C1 segment of cervical spinal cord (tissue), 14 donors: ENCODE data around the gene GRB10.
A peak's percentile ranks its signal among the peaks of the same experiment; 100 is the strongest.

Experiments used
- DNase-seq, 14 donors: peaks; one replicate each; lab custom pipeline; 2025; lab: John Stamatoyannopoulos, UW

GRB10 gene

DNA sequence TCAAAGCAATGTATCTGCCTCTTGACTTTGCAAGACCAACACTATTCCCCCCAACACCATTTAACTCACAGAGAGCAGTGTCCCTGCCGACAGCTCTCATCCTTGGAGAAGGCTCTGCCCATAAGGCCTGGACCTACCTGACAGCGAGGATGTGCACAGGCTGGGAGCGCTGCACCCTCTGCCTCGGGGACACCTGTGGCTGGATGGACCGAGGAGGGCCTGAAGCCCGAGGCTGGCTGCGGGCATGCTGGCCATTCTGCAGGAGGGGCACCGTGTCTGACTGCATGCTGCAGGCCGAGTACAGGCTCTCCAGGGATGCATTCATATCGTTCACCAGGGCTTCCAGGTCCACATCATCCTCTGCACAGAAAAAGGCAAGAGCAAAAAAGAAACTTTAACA, 108.4 kb downstream of the GRB10 start:
- DNase-seq = no peak

DNA sequence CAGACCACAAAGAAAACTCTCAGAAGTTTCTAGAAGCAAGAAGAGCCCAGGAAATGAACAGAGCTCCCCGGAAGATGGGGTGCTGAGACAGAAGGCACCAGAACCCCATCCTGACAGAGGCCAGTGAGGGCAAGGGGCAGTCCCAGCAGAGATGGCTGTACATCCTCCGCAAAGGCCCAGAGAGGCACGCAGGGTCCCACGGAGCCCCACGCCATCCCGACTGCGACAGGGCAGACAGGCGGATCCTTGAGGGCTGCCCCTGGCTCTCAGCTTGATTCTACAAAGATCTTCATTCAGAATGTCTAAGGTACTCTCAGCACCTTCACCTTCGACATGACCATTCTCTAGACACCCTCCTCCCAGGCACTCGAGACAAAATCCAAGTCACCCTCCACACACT, 109.6 kb downstream of the GRB10 start:
- DNase-seq = no peak

DNA sequence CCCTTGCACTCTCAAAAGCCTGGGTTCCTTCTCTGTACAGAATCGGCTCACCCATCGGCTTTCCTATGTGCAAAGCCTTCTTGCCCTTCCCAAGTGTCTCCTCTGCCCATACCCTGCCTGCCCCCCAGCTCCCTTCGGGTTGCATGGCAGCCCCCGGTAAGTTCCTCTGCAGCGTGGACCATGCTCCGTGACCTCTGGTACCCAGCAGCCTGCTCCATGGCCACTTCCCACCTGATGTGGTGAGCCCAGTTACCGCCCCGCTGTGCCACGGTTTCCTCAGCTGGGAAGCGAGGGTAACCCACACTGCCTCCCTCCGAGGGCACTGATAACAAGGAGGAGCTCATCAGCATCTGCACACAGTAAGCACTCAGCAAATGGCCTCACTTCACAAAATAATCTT, 110.7 kb downstream of the GRB10 start:
- no peak for DNase-seq

DNA sequence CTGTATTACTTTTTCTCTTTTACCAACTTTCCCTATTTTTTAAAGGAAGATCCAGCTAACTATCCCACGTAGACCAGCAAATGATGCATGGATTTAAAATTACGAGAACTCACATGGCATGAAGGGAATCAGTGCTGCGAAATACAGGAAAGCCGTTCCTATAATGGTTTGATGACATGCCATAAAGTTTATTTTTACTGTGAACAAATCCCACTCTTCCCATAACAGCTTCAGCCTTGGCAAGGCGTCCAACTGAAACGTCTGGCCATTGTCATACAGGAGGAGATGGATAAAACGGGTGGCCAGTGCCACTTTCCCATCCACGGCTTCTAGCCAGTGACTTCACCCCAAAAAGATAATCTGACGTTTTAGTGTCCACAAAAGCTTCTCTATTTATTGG, 111.3 kb downstream of the GRB10 start:
- DNase-seq = no peak

DNA sequence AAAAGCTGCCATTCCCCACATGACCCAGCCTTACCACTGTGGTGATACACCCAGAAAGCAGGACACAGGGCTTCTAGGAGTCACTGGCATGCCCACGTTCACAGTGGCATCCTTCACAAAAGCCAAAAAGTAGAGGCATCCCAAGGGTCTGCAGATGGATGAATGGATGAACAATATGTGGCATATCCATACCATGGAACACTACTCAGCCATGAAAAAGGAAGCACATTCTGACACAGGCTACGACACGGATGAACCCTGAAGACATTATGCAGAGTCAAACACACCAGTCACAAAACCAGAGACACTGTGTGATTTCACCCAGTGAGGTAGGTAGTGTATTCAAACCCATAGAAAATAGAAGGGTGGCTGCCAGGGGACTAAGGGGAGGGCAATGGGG, 112.8 kb downstream of the GRB10 start:
- no peak for DNase-seq

DNA sequence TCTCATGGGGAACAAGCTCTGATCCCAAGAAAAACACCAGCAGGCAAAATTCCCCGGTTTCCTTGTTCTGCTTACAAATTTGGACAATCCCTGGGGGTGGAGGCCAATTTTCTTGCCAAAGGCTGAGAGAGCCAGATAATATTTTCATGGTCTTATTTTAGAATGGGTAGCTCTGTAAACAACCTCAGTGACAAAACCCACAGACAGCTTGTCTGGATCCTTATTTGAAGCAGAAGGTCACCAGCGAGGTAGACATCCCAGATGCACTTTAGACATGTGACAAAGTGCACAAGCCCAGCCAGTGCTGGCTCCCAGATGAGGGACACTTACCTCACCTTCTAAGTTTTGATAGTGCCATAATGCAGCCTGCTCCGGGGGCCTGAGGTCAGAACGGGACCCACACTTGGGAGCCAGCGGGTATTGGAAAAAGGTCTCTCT, 114.9 kb downstream of the GRB10 start:
- peak in 1 of 14 donors; percentile 72 for DNase-seq

DNA sequence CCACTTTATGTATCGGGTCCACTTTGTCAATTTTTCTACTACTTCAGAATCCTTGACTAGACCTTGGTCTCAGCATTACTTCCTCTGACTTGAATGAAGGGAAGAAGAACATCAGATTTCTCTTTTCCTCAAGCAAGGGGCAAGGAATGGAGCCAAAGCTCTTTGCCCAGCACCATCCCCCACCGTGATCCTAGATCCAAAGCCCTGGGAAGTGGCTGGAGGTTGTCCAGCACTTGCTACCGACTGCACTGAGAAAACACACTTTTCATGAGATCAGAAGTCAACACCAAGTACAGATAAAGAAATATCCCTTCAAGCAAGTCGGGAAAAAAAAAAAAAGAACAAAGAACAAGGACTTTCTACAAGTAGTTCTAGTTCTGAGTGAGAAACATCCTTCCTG, 115.4 kb downstream of the GRB10 start:
- DNase-seq = no peak

DNA sequence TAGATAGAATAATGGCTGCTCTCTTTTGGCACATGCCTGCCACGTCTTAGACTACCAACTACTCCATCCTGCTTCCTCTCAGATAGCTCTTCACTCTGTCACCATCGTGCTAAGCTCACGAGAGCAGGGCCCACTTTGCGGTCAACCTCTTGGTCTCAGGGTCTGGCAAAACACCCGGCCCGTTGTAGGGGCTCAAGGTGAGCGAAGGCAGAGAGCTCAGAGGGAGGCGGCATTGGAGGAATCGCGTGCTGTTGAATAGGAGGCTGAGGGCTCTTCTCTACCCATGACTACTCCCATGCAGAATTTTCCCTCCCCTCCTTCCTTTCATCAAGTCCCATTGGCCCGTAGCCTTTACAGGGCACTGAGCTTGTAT, 116.6 kb downstream of the GRB10 start:
- no peak for DNase-seq

DNA sequence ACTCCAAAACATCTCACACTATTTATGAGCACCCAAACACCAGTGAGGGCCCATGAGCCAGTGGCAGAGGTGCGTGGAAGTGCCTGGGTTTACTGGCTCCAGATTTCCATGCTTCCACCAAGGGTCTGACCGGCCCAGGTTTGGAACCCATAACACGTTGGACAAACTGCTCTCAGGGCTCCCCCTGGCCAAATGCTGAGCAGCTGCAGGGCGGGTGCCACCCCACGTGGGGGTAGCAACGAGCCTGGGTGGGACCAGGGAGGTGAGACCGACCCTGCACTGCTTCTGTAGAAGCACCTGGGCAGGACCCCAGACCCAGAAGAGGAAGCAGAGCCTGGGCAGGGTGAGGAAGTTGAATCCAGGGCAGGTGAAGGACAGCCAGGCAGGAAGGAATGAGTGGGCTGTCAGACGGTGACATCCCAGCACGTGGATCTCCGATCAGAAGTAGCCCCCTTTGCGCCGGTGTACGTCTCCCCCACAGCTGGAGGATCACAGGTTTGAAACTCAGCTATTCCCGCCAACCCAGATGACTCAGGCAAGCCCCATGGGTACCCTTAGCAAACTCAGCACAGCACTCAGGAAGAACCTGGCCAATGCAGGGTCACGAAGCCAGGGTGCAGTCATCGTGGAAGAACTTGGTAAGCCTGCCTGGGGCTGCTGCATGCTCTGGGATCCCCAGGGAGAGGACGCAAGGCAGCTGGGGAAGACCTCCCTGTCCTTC, 117.1 kb downstream of the GRB10 start:
- DNase-seq = no peak

DNA sequence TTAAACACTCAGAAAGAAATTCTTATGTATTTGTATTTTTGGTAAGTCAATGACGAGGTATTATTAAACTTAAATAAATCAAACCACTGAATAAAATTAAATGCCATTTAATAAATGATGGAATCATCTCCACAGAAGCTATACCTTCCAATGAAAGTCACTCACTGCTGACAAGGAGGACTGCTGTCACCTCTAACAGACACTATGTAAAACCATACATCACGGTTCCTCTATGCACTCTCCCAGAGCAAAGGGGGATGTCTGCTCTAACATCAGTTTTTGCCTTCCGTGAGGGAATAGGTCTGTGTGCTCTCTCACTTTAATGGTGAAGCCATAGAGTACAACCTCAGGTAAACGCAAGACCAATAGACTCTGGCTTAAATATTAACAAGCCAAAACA, 117.8 kb downstream of the GRB10 start:
- no peak for DNase-seq

DNA sequence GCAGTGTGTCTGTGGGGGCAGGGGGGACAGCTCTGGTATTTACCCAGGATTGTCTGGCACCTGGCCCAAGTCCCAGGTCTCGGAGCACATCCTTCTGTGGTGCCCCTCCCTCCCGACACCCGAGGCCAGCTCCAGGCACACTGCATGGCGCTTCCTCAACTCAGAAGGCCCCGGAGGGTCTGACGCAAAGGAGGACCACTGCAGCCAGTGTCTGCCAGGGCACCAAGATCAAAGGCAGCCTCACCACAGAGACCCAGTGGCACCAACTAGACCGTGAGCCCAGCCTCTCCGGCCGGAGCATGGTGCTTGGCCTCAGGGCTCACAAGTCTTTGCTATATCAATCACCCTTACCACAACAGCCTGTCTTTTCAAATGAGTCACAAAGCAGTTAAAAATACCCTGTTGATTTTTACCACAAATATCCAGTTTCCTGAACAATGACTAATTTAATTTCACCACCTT, 118.2 kb downstream of the GRB10 start:
- no peak for DNase-seq

DNA sequence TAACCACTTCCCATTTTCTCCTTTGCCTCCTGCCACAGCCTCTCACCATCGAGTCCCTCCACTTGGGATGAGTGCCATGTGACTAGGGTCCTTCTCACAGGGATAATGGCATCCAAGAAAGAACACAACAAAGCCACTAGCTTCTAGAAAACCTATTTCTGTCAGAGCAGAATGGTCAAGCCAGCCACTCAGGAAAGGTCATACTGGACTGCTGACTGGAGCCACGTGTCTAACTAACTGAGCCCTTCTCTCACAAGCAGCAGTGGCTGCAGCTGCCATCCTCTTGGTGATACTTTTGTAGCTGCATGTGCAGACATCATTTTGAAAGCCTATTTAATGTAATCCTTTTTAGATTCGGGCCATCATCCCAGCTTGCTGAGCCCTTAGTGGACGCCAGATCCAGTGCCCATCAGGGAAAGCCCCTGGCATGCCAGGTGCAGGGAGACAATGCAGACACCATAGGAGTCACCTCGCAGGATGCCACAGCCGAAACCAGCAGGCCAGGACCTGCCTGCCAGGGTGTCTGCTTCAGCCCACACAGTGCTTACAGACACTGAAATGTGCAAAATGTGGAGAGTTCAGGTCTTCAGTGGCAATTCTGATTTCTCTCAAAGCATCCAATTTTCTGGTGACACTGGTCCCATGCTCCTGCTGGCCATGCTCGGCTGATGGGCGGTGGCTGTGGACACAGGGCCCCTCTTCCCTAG, 119.1 kb downstream of the GRB10 start:
- peak in 3 of 14 donors; percentile 19 to 32 (median 32) for DNase-seq

DNA sequence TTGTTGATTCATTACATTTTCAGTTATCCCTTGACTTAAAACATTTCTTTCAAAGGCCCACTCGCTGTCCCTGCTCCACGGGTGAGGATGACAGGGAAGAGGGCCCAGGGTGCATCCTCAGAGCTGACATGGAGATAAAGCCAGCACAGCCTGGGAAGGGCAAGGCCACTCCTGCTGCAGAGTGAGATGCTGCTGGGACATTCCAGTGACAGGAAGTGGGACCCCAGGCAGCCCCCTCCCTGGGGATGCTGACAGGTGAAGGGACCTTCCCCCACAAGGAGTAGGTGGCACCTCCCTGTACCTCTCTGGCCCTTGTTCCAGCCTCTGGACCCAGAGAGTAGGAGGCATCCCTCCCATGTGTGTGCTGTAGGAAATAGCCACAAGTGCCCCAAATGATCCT, 119.7 kb downstream of the GRB10 start:
- DNase-seq = no peak

DNA sequence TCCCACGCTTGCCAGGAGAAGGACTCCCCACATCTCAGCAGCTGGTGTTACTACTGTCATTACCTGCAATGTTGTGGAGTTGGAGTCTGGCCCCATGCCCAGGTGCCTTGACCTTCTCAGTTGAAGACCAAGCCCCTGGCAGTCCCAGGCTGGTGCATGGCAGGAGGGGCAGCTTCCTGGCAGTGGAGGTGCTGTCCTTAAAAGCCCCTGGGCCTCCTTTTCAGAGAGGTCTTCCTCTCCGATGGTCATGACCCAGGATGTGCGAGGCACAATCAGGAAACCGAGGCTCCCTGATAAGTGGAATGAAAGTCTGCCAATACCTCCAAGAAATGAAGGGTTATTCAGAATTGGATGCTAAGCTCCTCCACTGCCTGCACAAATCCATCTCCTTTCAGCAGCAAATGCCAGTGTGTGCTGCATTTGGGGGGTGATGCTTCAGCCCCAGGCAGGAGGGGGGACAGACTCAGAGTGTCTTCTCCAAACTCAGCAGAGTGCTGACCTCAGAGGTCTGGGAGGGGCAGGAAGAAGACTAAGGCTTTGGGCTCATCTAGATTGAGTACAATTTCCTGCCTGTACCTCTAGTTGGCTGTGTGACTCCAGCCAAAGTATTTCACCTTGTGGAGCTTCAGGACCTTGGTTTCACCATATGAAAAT, 120.5 kb downstream of the GRB10 start:
- no peak for DNase-seq

DNA sequence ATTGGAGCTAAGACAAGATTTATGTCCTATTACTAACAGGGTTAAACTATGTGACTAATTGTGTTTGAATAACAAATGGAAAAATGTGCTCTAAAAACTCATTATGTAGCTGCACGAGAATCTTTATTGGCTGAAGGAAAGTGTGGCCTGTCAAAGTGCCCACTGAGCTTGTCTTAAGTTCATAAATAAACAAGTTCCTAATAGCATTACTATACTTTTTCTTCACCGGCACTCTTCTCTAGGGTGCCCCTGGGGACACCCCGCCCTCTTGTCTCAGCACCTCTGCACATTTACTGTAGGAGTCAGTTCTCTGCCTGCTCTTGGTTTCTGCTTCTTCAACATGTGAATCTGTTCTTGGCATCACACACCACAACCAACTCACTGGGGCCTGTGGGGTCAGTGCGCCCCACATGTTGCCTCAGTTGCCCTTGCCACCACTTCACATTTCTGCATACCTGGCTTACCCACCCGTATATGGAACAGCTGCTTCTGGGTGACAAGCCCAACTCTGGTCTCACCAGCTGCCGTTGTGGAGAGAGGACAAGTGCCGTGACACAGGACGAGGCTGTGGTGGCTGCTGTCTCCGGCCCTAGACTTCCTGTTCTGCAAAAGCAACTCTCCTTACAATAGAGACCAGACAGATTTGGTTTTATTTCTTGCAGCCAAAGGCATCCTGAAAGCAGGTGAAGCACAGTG, 121.2 kb downstream of the GRB10 start:
- DNase-seq = no peak

DNA sequence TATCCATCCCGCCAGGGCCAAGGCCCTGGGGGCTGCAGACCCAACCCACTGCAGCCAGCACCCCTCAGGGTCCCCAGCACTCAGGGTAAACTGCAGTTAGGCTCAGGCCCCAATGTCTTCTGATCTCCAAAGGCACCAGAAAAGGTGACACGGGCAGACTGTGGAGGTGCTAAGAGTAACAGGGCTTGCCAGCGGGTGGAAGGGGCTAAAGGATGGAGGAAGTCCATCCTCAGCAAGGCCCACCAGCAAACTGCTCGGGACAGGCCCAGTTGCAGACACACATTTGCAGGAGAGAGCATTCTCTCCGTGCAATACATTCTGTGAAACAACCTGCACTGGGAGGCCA, 121.9 kb downstream of the GRB10 start:
- no peak for DNase-seq

DNA sequence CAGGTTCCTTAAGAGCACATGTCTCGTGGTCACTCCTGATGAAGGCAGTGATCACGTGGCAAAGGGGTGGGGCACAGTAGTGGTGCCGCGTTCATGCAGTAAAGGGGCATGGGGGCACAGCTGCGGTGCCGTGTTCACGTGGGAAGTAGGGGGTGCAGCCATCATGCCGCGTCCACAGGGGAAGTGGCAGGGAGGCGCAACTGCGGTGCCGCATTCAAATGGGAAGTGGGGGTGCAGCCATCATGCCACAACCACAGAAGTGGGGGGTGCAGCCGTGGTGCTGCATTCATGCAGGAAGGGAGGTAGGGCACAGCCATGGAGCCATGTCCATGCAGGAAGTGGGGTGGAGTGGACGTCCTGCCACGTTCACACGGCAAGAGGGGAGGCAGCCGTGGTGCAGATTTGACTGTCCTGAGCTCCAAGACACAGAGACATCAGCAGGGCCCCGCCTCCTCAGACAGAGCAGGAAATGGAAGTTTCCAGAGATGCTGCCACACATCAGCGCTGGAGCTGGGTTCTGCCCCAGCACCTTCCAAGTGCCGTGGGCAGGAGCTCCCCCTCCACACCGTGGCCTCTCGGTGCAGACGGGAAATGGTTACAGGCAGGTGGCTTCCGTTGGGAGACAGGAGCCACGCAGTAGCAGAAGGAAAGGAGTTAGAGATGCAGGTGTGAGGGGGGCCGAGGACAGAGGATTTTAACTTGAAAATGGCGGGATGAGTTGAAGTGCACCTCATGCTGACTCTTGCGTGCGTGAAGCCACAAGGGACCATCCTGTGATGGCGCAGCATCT, 122.5 kb downstream of the GRB10 start:
- DNase-seq = peak in 7 of 14 donors; percentile 31 to 63 (median 42)

DNA sequence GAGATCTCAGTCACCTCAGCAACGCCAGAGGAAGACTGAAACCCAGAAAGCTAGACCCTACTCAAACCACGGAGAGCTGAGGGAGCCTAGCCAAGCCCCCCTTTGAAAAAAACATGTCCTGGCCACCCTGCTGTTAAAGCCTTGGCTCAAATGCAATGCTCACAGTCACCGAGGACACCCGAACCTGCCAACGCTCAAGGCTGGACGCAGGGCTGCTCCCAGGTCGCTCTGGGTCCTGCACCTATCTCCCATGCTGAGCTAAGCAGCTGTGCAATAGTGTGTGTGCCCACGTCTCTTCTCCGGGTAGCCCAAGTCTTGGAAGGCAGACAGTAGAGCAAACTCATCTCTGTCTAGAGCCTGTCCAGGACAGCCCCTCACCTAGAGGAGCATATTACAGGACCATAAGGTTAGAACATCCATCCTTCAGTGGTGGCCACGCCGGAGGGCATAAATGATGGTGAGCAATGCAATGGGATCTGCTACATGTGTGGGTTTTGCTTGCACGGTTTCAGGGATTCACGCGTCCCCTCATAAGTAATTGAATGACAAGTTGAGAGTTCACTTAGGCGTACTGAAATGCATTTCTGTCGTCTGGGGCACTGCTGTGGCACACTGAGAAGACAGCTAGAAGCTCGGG, 123.2 kb downstream of the GRB10 start:
- no peak for DNase-seq

DNA sequence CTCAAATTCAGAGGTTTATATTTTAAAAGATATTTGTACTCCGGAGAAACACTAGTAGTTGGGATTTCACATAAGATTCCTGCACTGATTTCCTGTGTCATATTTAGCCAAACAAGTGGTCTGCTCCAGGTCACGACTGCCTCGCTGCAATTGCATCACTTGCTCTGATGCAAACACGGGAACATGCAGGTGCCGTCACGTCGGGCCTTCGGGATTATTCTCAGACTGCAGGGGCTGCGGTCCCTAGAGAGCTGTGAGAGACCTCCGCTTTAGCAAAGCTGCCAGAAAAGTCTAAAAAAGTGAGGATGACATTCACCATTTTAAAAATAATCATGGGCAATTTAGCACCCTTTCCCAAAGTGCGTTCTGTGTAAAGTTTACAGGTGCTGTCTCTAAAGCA, 124.0 kb downstream of the GRB10 start:
- no peak for DNase-seq

DNA sequence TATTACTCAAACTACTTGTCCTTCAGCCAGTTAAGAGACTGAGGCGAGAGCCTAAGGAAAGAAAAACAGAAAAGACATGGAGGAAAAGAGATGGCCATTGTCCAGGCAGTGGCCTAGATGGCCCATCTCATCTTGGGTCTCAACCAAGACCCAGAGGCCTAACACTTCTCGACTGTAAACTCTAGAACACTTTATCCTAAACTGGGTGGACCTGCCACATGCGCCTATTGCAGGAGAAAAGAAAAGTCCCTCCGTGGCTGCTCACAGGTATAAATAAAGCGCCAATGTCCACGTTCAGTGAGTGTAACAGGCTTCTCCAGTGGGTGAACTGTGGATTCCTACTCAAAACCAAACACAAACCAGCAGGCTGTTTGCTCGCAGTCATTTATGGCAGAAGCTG, 124.8 kb downstream of the GRB10 start:
- no peak for DNase-seq

DNA sequence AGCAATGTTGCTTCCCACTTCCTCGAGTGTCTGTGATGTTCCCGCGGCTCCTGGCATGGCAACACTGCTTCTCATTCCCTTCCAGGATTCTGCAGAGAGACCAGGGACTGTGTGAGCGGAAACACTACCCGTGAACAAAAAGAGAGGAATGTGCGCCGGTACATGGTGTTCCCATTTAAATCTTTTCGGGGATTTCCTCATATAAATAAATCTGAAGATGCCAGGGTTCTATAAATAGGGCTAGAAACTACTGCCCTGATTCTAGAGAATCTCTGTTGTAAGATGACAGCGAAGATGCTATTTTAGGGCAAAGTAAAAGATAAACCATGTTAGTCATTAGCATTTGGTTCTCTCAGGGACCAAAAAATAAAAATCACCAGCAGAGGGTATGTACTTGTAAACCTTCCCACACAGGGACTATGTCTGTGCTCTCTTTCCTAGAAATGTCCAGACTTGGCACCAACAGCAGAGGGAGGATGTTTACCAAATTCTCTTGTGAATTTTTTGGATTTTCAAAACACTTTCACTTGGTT, 125.3 kb downstream of the GRB10 start:
- no peak for DNase-seq
